WTC11 (cell line): Measurements from ENCODE around the gene ACSBG1. TPM values are rescaled to one million over a fixed set of nuclear protein-coding genes. Genes with fewer than 3 reads are reported as not detected.

Experiments
- ATAC-seq: fragments of 200-7000 bp; cut with Tn5 transposase; 2 replicates; pipeline ENCODE4 v1.10.0; 2021; ENCODE audit warnings: mild to moderate bottlenecking, moderate library complexity
- CTCF ChIA-PET: fragments of 300-600 bp; sonication (Branson Sonifier 250); formaldehyde crosslinking; loops from one replicate; lab custom pipeline; 2021; ENCODE audit warnings: antibody characterized with exemption; lab: Charles Lee
- POLR2A ChIA-PET: fragments of 350-600 bp; sonication (Branson Sonifier 250); formaldehyde crosslinking; loops from one replicate; lab custom pipeline; 2021; ENCODE audit warnings: antibody characterized with exemption; lab: Charles Lee
- DNase-seq: peaks from one replicate; pipeline ENCODE4 v3.0.0; 2021; ENCODE audit warnings: low spot score
- H3K27ac Mint-ChIP-seq: 2 replicates; pipeline ENCODE4 v1.8.0; 2021; ENCODE audit warnings: mixed read lengths
- H3K27me3 Mint-ChIP-seq: 2 replicates; pipeline ENCODE4 v1.8.0; 2021; ENCODE audit warnings: low read depth, mild to moderate bottlenecking, moderate library complexity, mixed read lengths
- H3K36me3 Mint-ChIP-seq: 2 replicates; pipeline ENCODE4 v1.8.0; 2021; ENCODE audit warnings: mixed read lengths
- H3K4me1 Mint-ChIP-seq: 2 replicates; pipeline ENCODE4 v1.8.0; 2022; ENCODE audit warnings: mixed read lengths
- H3K4me3 Mint-ChIP-seq: 2 replicates; pipeline ENCODE4 v1.8.0; 2021; ENCODE audit warnings: mild to moderate bottlenecking, moderate library complexity, mixed read lengths
- H3K9me3 Mint-ChIP-seq: 2 replicates; pipeline ENCODE4 v1.8.0; 2021; ENCODE audit warnings: mixed read lengths
- ATF1 ChIP-seq: sonication (generic); formaldehyde crosslinking; IDR thresholded peaks from 2 replicates; pipeline ENCODE4 v1.8.1; 2023; ENCODE audit warnings: mild to moderate bottlenecking, moderate library complexity, missing genetic modification reagents
- CBFB ChIP-seq: sonication (generic); formaldehyde crosslinking; IDR thresholded peaks from 2 replicates; pipeline ENCODE4 v1.8.1; 2022; ENCODE audit warnings: mild to moderate bottlenecking, low read depth, missing genetic modification reagents
- EMX1 ChIP-seq: fragments of 250-450 bp; sonication (Bioruptor Pico); IDR thresholded peaks from 2 replicates; pipeline ENCODE4 v1.8.0; 2021; ENCODE audit warnings: mild to moderate bottlenecking
- FOXP1 ChIP-seq: sonication (generic); formaldehyde crosslinking; IDR thresholded peaks from 2 replicates; pipeline ENCODE4 v1.8.0; 2022; ENCODE audit warnings: missing genetic modification reagents, mild to moderate bottlenecking, moderate library complexity, borderline replicate concordance
- GTF2I ChIP-seq: fragments of 250-450 bp; sonication (Bioruptor Pico); conservative IDR thresholded peaks from 2 replicates; pipeline ENCODE4 v1.4.0; 2021; ENCODE audit warnings: mild to moderate bottlenecking
- JAZF1 ChIP-seq: fragments of 250-450 bp; sonication (Bioruptor Pico); IDR thresholded peaks from 2 replicates; pipeline ENCODE4 v1.9.0; 2021; ENCODE audit warnings: moderate library complexity, mild to moderate bottlenecking, inconsistent platforms
- KAT7 ChIP-seq: sonication (generic); formaldehyde crosslinking; IDR thresholded peaks from 2 replicates; pipeline ENCODE4 v1.8.1; 2023; ENCODE audit warnings: missing genetic modification reagents, mild to moderate bottlenecking, borderline replicate concordance
- MXD4 ChIP-seq: fragments of 250-450 bp; sonication (Bioruptor Pico); IDR thresholded peaks from 2 replicates; pipeline ENCODE4 v1.8.0; 2021; ENCODE audit warnings: mild to moderate bottlenecking, moderate library complexity, borderline replicate concordance
- NR3C1 ChIP-seq: sonication (generic); formaldehyde crosslinking; conservative IDR thresholded peaks from 2 replicates; pipeline ENCODE4 v1.8.1; 2023; ENCODE audit warnings: low read depth, mild to moderate bottlenecking, missing genetic modification reagents
- SMAD4 ChIP-seq: sonication (generic); formaldehyde crosslinking; IDR thresholded peaks from 2 replicates; pipeline ENCODE4 v1.8.0; 2022; ENCODE audit warnings: mild to moderate bottlenecking, missing genetic modification reagents
- TCF7 ChIP-seq: sonication (generic); formaldehyde crosslinking; IDR thresholded peaks from 2 replicates; pipeline ENCODE4 v1.8.0; 2022; ENCODE audit warnings: mild to moderate bottlenecking, low read depth, missing genetic modification reagents, moderate library complexity
- ZBTB21 ChIP-seq: sonication (generic); formaldehyde crosslinking; IDR thresholded peaks from 2 replicates; pipeline ENCODE4 v1.8.1; 2023; ENCODE audit warnings: mild to moderate bottlenecking, missing genetic modification reagents, borderline replicate concordance
- ZNF219 ChIP-seq: sonication (generic); formaldehyde crosslinking; IDR thresholded peaks from 2 replicates; pipeline ENCODE4 v1.8.0; 2023; ENCODE audit warnings: missing genetic modification reagents, mild to moderate bottlenecking, borderline replicate concordance
- ZNF263 ChIP-seq: sonication (generic); formaldehyde crosslinking; IDR thresholded peaks from 2 replicates; pipeline ENCODE4 v1.8.1; 2022; ENCODE audit warnings: low read depth, mild to moderate bottlenecking, moderate library complexity, missing genetic modification reagents
- ZNF396 ChIP-seq: fragments of 250-450 bp; sonication (Bioruptor Pico); IDR thresholded peaks from 2 replicates; pipeline ENCODE4 v1.8.0; 2021; ENCODE audit warnings: mild to moderate bottlenecking, moderate library complexity, borderline replicate concordance
- total RNA-seq: library from RNA; stranded (reverse); gene quantifications from 3 replicates; pipeline ENCODE4 v1.2.3, GENCODE V29; 2021
- TF ChIP-seq, protein P1 (sequence below): fragments of 250-450 bp; sonication (Bioruptor Pico); IDR thresholded peaks from 2 replicates; pipeline ENCODE4 v1.8.0; 2021; ENCODE audit warnings: mild to moderate bottlenecking
- TF ChIP-seq, protein P2 (sequence below): fragments of 250-450 bp; sonication (Bioruptor Pico); IDR thresholded peaks from 2 replicates; pipeline ENCODE4 v1.9.0; 2021; ENCODE audit warnings: mild to moderate bottlenecking
- TF ChIP-seq, protein P3 (sequence below): sonication (generic); formaldehyde crosslinking; IDR thresholded peaks from 2 replicates; pipeline ENCODE4 v1.8.1; 2022; ENCODE audit warnings: missing genetic modification reagents, borderline replicate concordance
- TF ChIP-seq, protein P4 (sequence below): fragments of 250-450 bp; sonication (Bioruptor Pico); IDR thresholded peaks from 2 replicates; pipeline ENCODE4 v2.1.2; 2022; ENCODE audit warnings: mild to moderate bottlenecking, moderate library complexity
- TF ChIP-seq, protein P5 (sequence below): sonication (generic); formaldehyde crosslinking; IDR thresholded peaks from 2 replicates; pipeline ENCODE4 v1.8.1; 2023; ENCODE audit warnings: mild to moderate bottlenecking, missing genetic modification reagents

ACSBG1 gene
- total RNA-seq, 1 experiment from 2014 or later, result 5.8 TPM

DNA sequence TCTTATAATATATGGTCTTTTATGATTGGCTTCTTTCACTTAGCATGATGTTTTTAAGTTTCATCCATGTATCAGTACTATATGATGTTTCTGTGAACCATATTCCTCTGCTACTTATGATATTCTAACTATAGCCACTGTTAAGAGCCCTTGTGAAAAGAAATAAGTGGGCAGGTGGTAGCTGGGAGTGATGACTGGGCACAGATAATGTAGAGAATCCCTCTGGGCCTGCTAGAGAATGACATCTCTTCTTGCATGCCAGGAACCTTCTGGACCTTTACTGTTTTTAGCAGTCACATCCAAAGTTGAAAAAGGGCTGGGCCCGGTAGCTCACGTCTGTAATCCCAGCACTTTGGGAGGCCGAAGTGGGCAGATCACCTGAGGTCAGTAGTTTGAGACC, 75.0 kb downstream of the ACSBG1 start:
- peaks cover 16% of the 10 kb centered on the region for H3K36me3 Mint-ChIP-seq
- no peaks in the 10 kb centered on the region for H3K27me3 Mint-ChIP-seq
- ATAC-seq (no peak), DNase-seq (no peak)
- TF ChIP-seq, protein P1, sequence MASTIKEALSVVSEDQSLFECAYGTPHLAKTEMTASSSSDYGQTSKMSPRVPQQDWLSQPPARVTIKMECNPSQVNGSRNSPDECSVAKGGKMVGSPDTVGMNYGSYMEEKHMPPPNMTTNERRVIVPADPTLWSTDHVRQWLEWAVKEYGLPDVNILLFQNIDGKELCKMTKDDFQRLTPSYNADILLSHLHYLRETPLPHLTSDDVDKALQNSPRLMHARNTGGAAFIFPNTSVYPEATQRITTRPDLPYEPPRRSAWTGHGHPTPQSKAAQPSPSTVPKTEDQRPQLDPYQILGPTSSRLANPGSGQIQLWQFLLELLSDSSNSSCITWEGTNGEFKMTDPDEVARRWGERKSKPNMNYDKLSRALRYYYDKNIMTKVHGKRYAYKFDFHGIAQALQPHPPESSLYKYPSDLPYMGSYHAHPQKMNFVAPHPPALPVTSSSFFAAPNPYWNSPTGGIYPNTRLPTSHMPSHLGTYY (CRISPR knock-in tag), result no peak
- TF ChIP-seq JAZF1 (CRISPR knock-in tag), result no peak
- TF ChIP-seq SMAD4 (CRISPR knock-in tag), result no peak
- no peak for TF ChIP-seq TCF7
- TF ChIP-seq, protein P2, sequence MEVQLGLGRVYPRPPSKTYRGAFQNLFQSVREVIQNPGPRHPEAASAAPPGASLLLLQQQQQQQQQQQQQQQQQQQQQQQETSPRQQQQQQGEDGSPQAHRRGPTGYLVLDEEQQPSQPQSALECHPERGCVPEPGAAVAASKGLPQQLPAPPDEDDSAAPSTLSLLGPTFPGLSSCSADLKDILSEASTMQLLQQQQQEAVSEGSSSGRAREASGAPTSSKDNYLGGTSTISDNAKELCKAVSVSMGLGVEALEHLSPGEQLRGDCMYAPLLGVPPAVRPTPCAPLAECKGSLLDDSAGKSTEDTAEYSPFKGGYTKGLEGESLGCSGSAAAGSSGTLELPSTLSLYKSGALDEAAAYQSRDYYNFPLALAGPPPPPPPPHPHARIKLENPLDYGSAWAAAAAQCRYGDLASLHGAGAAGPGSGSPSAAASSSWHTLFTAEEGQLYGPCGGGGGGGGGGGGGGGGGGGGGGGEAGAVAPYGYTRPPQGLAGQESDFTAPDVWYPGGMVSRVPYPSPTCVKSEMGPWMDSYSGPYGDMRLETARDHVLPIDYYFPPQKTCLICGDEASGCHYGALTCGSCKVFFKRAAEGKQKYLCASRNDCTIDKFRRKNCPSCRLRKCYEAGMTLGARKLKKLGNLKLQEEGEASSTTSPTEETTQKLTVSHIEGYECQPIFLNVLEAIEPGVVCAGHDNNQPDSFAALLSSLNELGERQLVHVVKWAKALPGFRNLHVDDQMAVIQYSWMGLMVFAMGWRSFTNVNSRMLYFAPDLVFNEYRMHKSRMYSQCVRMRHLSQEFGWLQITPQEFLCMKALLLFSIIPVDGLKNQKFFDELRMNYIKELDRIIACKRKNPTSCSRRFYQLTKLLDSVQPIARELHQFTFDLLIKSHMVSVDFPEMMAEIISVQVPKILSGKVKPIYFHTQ (CRISPR knock-in tag), result no peak
- TF ChIP-seq GTF2I, result no peak
- no peak for TF ChIP-seq FOXP1 (CRISPR knock-in tag)
- TF ChIP-seq ZNF219 (CRISPR knock-in tag), result no peak
- TF ChIP-seq, protein P3, sequence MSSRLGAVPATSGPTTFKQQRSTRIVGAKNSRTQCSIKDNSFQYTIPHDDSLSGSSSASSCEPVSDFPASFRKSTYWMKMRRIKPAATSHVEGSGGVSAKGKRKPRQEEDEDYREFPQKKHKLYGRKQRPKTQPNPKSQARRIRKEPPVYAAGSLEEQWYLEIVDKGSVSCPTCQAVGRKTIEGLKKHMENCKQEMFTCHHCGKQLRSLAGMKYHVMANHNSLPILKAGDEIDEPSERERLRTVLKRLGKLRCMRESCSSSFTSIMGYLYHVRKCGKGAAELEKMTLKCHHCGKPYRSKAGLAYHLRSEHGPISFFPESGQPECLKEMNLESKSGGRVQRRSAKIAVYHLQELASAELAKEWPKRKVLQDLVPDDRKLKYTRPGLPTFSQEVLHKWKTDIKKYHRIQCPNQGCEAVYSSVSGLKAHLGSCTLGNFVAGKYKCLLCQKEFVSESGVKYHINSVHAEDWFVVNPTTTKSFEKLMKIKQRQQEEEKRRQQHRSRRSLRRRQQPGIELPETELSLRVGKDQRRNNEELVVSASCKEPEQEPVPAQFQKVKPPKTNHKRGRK, result no peak
- TF ChIP-seq ATF1, result no peak
- TF ChIP-seq ZNF263 (CRISPR knock-in tag), result no peak
- no peak for TF ChIP-seq NR3C1
- no peak for TF ChIP-seq ZBTB21 (CRISPR knock-in tag)
- TF ChIP-seq KAT7 (CRISPR knock-in tag), result no peak
- TF ChIP-seq EMX1 (CRISPR knock-in tag), result no peak
- TF ChIP-seq CBFB, result no peak
- peaks cover 30% of the 10 kb centered on the region for H3K4me1 Mint-ChIP-seq
- CTCF ChIA-PET, result no interaction called here
- no peaks in the 10 kb centered on the region for H3K9me3 Mint-ChIP-seq
- no peak overlapping the region for H3K4me3 Mint-ChIP-seq
- POLR2A ChIA-PET, result no interaction called here
- no peak overlapping the region for H3K27ac Mint-ChIP-seq

DNA sequence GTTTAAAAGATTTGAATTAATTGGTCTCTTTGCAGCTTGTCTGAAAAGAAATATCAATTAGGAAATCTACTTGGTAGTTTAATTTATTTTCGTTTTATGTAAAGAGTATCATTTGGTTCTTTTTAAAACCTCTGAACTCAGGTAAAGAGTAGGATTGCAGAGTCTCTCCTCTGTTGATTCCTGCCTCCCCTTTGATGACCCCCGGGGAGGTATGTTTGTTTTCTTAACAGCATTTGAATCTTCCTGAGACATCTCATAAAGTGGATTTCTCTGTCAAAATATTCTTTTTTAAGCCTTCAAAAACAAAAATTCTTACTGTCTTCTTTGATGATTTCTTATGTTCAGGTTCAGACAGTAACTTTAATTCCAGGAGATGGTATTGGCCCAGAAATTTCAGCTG, 77.2 kb downstream of the ACSBG1 start:
- H3K36me3 Mint-ChIP-seq, result peaks cover 8% of the 10 kb centered on the region; the same call in 1 of the 2 replicates
- ChIA-PET POLR2A (no interaction called here), CTCF (interaction anchor here (0.6 to 2.0 kb wide), 5 partner anchors 16 to 84 kb away, joined by 3 to 10 read pairs (median 4); no protein-coding TSS in a partner anchor)
- H3K27me3 Mint-ChIP-seq, result no peaks in the 10 kb centered on the region
- H3K4me1 Mint-ChIP-seq, result peaks cover 30% of the 10 kb centered on the region
- no peaks in the 10 kb centered on the region for H3K9me3 Mint-ChIP-seq
- no peak for DNase-seq
- H3K4me3 Mint-ChIP-seq, result 0 out of 2 replicates have a peak overlapping the region, but pooled peaks have one; percentile 16
- no peak for TF ChIP-seq MXD4 (CRISPR knock-in tag)
- TF ChIP-seq, all 79 proteins: peak for 0
- ATAC-seq, result peak; percentile 50; the same call in 1 of the 2 replicates
- peak overlapping the region; percentile 64 for H3K27ac Mint-ChIP-seq

DNA sequence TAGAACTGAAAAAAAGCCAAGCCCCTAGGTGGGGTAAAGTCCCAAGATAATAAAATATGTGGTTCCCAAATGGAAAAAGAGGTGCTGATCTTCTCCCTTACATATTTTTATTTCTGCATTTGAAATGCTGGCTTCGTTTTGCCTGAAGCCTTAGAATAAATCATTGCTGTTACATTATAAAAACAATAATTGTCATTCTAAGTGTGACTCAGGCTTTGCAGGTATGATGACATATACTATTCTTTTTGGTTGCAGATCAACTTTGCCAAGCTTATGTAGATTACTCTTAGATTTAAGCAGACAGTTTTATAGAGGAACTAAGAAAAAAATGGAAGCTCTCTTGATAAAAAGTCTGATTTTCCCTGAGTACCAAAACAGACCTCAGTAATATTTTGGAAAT, 77.7 kb downstream of the ACSBG1 start:
- ChIA-PET CTCF (interaction anchor here (0.6 to 2.0 kb wide), 6 partner anchors 16 to 85 kb away, joined by 3 to 10 read pairs (median 4); no protein-coding TSS in a partner anchor), POLR2A (no interaction called here)
- no peaks in the 10 kb centered on the region for H3K27me3 Mint-ChIP-seq
- no peaks in the 10 kb centered on the region for H3K9me3 Mint-ChIP-seq
- DNase-seq (no peak), ATAC-seq (no peak)
- peak overlapping the region; percentile 64 for H3K27ac Mint-ChIP-seq
- H3K36me3 Mint-ChIP-seq, result peaks cover 2% of the 10 kb centered on the region; the same call in 1 of the 2 replicates
- H3K4me1 Mint-ChIP-seq, result peaks cover 30% of the 10 kb centered on the region
- TF ChIP-seq, protein P4, sequence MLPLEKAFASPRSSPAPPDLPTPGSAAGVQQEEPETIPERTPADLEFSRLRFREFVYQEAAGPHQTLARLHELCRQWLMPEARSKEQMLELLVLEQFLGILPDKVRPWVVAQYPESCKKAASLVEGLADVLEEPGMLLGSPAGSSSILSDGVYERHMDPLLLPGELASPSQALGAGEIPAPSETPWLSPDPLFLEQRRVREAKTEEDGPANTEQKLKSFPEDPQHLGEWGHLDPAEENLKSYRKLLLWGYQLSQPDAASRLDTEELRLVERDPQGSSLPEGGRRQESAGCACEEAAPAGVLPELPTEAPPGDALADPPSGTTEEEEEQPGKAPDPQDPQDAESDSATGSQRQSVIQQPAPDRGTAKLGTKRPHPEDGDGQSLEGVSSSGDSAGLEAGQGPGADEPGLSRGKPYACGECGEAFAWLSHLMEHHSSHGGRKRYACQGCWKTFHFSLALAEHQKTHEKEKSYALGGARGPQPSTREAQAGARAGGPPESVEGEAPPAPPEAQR, result no peak
- no peak for TF ChIP-seq ZNF396 (CRISPR knock-in tag)
- TF ChIP-seq, protein P5, sequence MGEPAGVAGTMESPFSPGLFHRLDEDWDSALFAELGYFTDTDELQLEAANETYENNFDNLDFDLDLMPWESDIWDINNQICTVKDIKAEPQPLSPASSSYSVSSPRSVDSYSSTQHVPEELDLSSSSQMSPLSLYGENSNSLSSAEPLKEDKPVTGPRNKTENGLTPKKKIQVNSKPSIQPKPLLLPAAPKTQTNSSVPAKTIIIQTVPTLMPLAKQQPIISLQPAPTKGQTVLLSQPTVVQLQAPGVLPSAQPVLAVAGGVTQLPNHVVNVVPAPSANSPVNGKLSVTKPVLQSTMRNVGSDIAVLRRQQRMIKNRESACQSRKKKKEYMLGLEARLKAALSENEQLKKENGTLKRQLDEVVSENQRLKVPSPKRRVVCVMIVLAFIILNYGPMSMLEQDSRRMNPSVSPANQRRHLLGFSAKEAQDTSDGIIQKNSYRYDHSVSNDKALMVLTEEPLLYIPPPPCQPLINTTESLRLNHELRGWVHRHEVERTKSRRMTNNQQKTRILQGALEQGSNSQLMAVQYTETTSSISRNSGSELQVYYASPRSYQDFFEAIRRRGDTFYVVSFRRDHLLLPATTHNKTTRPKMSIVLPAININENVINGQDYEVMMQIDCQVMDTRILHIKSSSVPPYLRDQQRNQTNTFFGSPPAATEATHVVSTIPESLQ (CRISPR knock-in tag), result no peak
- 0 out of 2 replicates have a peak overlapping the region, but pooled peaks have one; percentile 16 for H3K4me3 Mint-ChIP-seq
